IMR-90 (cell line): ENCODE data around the gene AMBRA1. TPM values are rescaled to one million over a fixed set of nuclear protein-coding genes. Genes with fewer than 3 reads are reported as not detected.
"Not testable (repeated sequence)": the region's sequence is repeated elsewhere in the genome, so short reads cannot be mapped to it uniquely, and the experiment has no call there.

Source experiments
- ATAC-seq: fragments of 200-7000 bp; cut with Tn5 transposase; 2 replicates; pipeline ENCODE4 v1.9.1; 2020; ENCODE audit warnings: low read depth, mild to moderate bottlenecking, moderate library complexity
- BruUV-seq: library from RNA; stranded (reverse); fragments of 400-500 nt; replicated peaks from 2 replicates; lab custom pipeline; 2021; lab: Mats Ljungman, UMichigan
- CTCF ChIA-PET: fragments of 300-600 bp; formaldehyde crosslinking; extraction: SDS; loops from one replicate; lab custom pipeline; 2021; ENCODE audit warnings: antibody characterized with exemption; lab: Yijun Ruan, JAX
- POLR2A ChIA-PET: fragments of 300-600 bp; sonication (Branson Sonifier 250); formaldehyde crosslinking; loops from one replicate; lab custom pipeline; 2022; ENCODE audit warnings: antibody characterized with exemption; ENCODE audit not compliant: unreplicated experiment; lab: Charles Lee
- DNase-seq: peaks from one replicate; pipeline ENCODE4 v3.0.0; 2013
- H2AFZ ChIP-seq: replicated peaks from 2 replicates; pipeline ENCODE3; 2013; ENCODE audit warnings: low read length, mild to moderate bottlenecking; ENCODE audit not compliant: poor library complexity
- H2AK5ac ChIP-seq: 2 replicates; pipeline ENCODE4 v1.6.1; 2013; ENCODE audit warnings: low read depth, low read length, inconsistent platforms
- H2AK9ac ChIP-seq: replicated peaks from 2 replicates; pipeline ENCODE3; 2013; ENCODE audit warnings: mild to moderate bottlenecking, low read depth, low read length, moderate library complexity; ENCODE audit not compliant: poor library complexity
- H2BK120ac ChIP-seq: 2 replicates; pipeline ENCODE4 v1.6.1; 2013; ENCODE audit warnings: low read depth, low read length, inconsistent platforms
- H2BK15ac ChIP-seq: 3 replicates; pipeline ENCODE4 v1.6.1; 2013; ENCODE audit warnings: low read depth, low read length, inconsistent platforms
- H2BK20ac ChIP-seq: 2 replicates; pipeline ENCODE4 v1.6.1; 2013; ENCODE audit warnings: low read depth, mild to moderate bottlenecking, inconsistent platforms, low read length, moderate library complexity
- H2BK5ac ChIP-seq: 2 replicates; pipeline ENCODE4 v1.6.1; 2013; ENCODE audit warnings: mild to moderate bottlenecking, low read depth, low read length, inconsistent platforms; ENCODE audit not compliant: poor library complexity, severe bottlenecking
- H3K14ac ChIP-seq: replicated peaks from 2 replicates; pipeline ENCODE4 v1.6.1; 2013; ENCODE audit warnings: low read depth, low read length, inconsistent platforms
- H3K18ac ChIP-seq: 2 replicates; pipeline ENCODE4 v1.6.1; 2013; ENCODE audit warnings: low read depth, low read length, control low read depth
- H3K23ac ChIP-seq: 2 replicates; pipeline ENCODE4 v1.6.1; 2013; ENCODE audit warnings: low read depth, low read length, inconsistent platforms
- H3K27ac ChIP-seq: 2 replicates; pipeline ENCODE4 v1.5.1; 2013; ENCODE audit warnings: mild to moderate bottlenecking, control low read depth, low read length; ENCODE audit not compliant: insufficient read depth
- H3K27me3 ChIP-seq: 2 replicates; pipeline ENCODE4 v1.6.1; 2013; ENCODE audit warnings: low read length; ENCODE audit not compliant: control insufficient read depth, insufficient read depth
- H3K36me3 ChIP-seq: 2 replicates; pipeline ENCODE4 v1.6.1; 2013; ENCODE audit warnings: low read length, mixed read lengths; ENCODE audit not compliant: control insufficient read depth, insufficient read depth
- H3K4ac ChIP-seq: 2 replicates; pipeline ENCODE4 v1.6.1; 2013; ENCODE audit warnings: low read depth, low read length, inconsistent platforms
- H3K4me1 ChIP-seq: 2 replicates; pipeline ENCODE4 v1.6.1; 2013; ENCODE audit warnings: low read length, mixed read lengths; ENCODE audit not compliant: control insufficient read depth, insufficient read depth
- H3K4me2 ChIP-seq: 2 replicates; pipeline ENCODE4 v1.6.1; 2013; ENCODE audit warnings: low read depth, mild to moderate bottlenecking, control low read depth, low read length, moderate library complexity
- H3K4me3 ChIP-seq: 2 replicates; pipeline ENCODE4 v1.5.1; 2013; ENCODE audit warnings: low read depth, mild to moderate bottlenecking, control low read depth, low read length, moderate library complexity; ENCODE audit not compliant: insufficient read depth
- H3K56ac ChIP-seq: 2 replicates; pipeline ENCODE4 v1.6.1; 2013; ENCODE audit warnings: low read length, inconsistent platforms; ENCODE audit not compliant: insufficient read depth; ENCODE audit errors: extremely low read depth
- H3K79me1 ChIP-seq, 2 experiments: 2 replicates each; pipeline ENCODE4 v1.6.1; 2013; ENCODE audit warnings: low read length in 2 of 2, inconsistent platforms in 1 of 2, low read depth in 1 of 2
- H3K9ac ChIP-seq: 2 replicates; pipeline ENCODE4 v1.6.1; 2013; ENCODE audit warnings: low read depth, low read length, control low read depth
- H3K9me1 ChIP-seq: 2 replicates; pipeline ENCODE4 v1.6.1; 2013; ENCODE audit warnings: low read length, inconsistent platforms; ENCODE audit not compliant: insufficient read depth
- H3K9me3 ChIP-seq: 2 replicates; pipeline ENCODE4 v1.6.1; 2013; ENCODE audit warnings: low read length; ENCODE audit not compliant: control insufficient read depth, insufficient read depth
- H4K20me1 ChIP-seq: 2 replicates; pipeline ENCODE4 v1.6.1; 2013; ENCODE audit warnings: low read length, inconsistent platforms; ENCODE audit not compliant: insufficient read depth
- H4K5ac ChIP-seq: 2 replicates; pipeline ENCODE4 v1.6.1; 2013; ENCODE audit warnings: mild to moderate bottlenecking, low read depth, low read length, control low read depth
- H4K8ac ChIP-seq, 2 experiments: 2 replicates each; pipeline ENCODE4 v1.6.1; 2013; ENCODE audit warnings: low read depth in 2 of 2, low read length in 2 of 2, control low read depth in 1 of 2, inconsistent platforms in 1 of 2
- H4K91ac ChIP-seq: 2 replicates; pipeline ENCODE4 v1.6.1; 2013; ENCODE audit warnings: low read depth, low read length, inconsistent platforms; ENCODE audit not compliant: insufficient read depth
- FOS ChIP-seq: fragments of 150-350 bp; IDR thresholded peaks from 2 replicates; pipeline ENCODE4 v1.6.1; 2016; ENCODE audit warnings: low read depth, low read length
- WGBS, 2 experiments: methylation state at CpG; one replicate each; pipeline versions ENCODE4 v1.1.5 to v1.1.7; 2013; ENCODE audit warnings: missing lambda C conversion rate in 2 of 2; ENCODE audit not compliant: insufficient read length in 1 of 2; ENCODE audit errors: extremely low coverage in 2 of 2; 5-methylcytosine and 5-hydroxymethylcytosine counted together
- dilution Hi-C: fragments of 300-500 bp; cut with HindIII; formaldehyde crosslinking; loops from one replicate; pipeline ENCODE4 v1.14.3; 2018; ENCODE audit warnings: low sequenced_read_pairs; ENCODE audit not compliant: unreplicated experiment
- in situ Hi-C: fragments of 300-500 bp; cut with MboI; formaldehyde crosslinking; loops from 3 replicates; pipeline ENCODE4 v1.14.3; 2019; ENCODE audit warnings: low sequenced_read_pairs, inconsistent platforms, mixed read lengths
- intact Hi-C: fragments of 100-400 bp; cut with micrococcal nuclease; formaldehyde crosslinking; loops from 2 replicates; pipeline ENCODE4 v1.10.0; 2022
- polyA plus RNA-seq, 3 experiments: library from polyadenylated mRNA; depleted of rRNA; stranded (reverse); fragments of >200 nt; gene quantifications; 2 replicates each; pipeline ENCODE4 v1.2.3, GENCODE V29; 2012; ENCODE audit warnings: low replicate concordance in 1 of 3
- total RNA-seq: library from RNA; depleted of rRNA; stranded (reverse); fragments of >200 nt; gene quantifications from 2 replicates; pipeline ENCODE4 v1.2.3, GENCODE V29; 2012
- TF ChIP-seq, protein P1 (sequence below): fragments of 150-350 bp; IDR thresholded peaks from 2 replicates; pipeline ENCODE4 v1.6.1; 2016; ENCODE audit warnings: low read depth, mild to moderate bottlenecking, low read length, moderate library complexity, borderline replicate concordance

The AMBRA1 gene
- total and polyA plus RNA-seq, 2 of the 4 experiments (the other 2 are of a cell fraction) = 9.4 to 18.3 TPM

DNA sequence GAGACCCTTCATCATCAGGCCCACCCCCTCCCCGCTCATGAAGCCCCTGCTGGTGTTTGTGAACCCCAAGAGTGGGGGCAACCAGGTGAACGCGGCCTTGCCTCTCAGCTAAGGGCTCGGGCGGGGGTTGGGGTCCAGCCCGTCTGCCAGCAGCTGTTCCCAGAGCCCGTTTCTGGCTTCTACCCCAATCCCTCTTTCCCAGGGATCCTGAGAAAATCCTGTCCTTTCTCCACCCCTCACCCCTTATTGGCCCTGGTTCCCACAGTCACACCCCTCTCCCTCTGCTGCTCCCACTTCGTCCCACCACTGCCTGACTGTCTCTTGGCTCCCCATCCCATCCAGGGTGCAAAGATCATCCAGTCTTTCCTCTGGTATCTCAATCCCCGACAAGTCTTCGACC, 221.7 kb downstream of the AMBRA1 start:
- peaks cover 12% of the 10 kb centered on the region for H4K20me1 ChIP-seq
- no peak overlapping the region for H2AK9ac ChIP-seq

DNA sequence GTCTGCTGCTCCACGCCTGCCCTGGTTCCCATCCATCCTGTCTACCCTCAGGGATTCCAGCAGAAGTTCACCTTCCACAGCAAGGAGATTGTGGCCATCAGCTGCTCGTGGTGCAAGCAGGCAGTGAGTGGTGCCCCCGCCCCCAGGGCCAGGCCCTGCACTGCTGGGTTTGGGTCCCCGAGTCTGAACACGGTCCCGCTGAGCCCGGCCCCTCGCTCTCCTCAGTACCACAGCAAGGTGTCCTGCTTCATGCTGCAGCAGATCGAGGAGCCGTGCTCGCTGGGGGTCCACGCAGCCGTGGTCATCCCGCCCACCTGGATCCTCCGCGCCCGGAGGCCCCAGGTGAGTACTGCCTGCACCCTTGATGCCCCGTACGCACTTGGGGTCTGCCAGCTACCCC, 222.6 kb downstream of the AMBRA1 start:
- H3K18ac ChIP-seq, H3K56ac ChIP-seq, H2AFZ ChIP-seq, H2BK15ac ChIP-seq, H4K91ac ChIP-seq, H3K4me2 ChIP-seq, H2AK9ac ChIP-seq, in situ Hi-C loops, H3K27ac ChIP-seq, H2BK120ac ChIP-seq, DNase-seq, intact Hi-C loops, dilution Hi-C loops, H4K5ac ChIP-seq, H3K27me3 ChIP-seq, H3K9me3 ChIP-seq, CTCF ChIA-PET, H2BK20ac ChIP-seq, H3K4ac ChIP-seq, H4K8ac ChIP-seq, H3K9ac ChIP-seq, ATAC-seq, H3K9me1 ChIP-seq, H3K23ac ChIP-seq, BruUV-seq, H3K14ac ChIP-seq, H2AK5ac ChIP-seq, H3K4me3 ChIP-seq, H2BK5ac ChIP-seq, POLR2A ChIA-PET: not testable (repeated sequence)
- H4K20me1 ChIP-seq = peaks cover 12% of the 10 kb centered on the region
- peaks cover 36% of the 10 kb centered on the region for H3K36me3 ChIP-seq
- 97% methylated on average over 6 of the region's 19 CpGs; no CpG with 5 or more reads in 1 of the 2 experiments for WGBS, 2 experiments
- peaks cover 0 to 32% of the 10 kb centered on the region in 2 experiments; a peak in 3 of 4 replicates for H3K79me1 ChIP-seq
- peaks cover 10% of the 10 kb centered on the region; the same call in 1 of the 2 replicates for H3K4me1 ChIP-seq

More for the DNA sequence above, 221.7 kb downstream of the AMBRA1 start:
- Histone ChIP-seq H3K14ac (no peak overlapping the region), H3K4me1 (peaks cover 9% of the 10 kb centered on the region; the same call in 1 of the 2 replicates), H3K56ac (no peak overlapping the region), H3K4me2 (no peak overlapping the region), H3K4me3 (no peak overlapping the region), H3K9ac (no peak overlapping the region), H3K23ac (no peak overlapping the region), H3K18ac (no peak overlapping the region), H2BK15ac (no peak overlapping the region), H2AFZ (no peak overlapping the region), H3K36me3 (peaks cover 42% of the 10 kb centered on the region), H4K5ac (no peak overlapping the region), H2BK5ac (no peak overlapping the region), H3K79me1 (peaks cover 0 to 30% of the 10 kb centered on the region in 2 experiments; a peak in 3 of 4 replicates), H2AK5ac (no peak overlapping the region), H3K4ac (no peak overlapping the region), H3K27me3 (no peaks in the 10 kb centered on the region), H2BK120ac (no peak overlapping the region), H2BK20ac (no peak overlapping the region), H3K27ac (no peak overlapping the region), H3K9me3 (no peaks in the 10 kb centered on the region), H4K91ac (no peak overlapping the region), H3K9me1 (0 out of 2 replicates have a peak, but pooled peaks cover 4% of the 10 kb centered on the region), H4K8ac (no peak overlapping the region)
- WGBS, 2 experiments = no CpG with 5 or more reads among the region's 10 CpGs
- no peak for TF ChIP-seq FOS
- TF ChIP-seq, protein P1, sequence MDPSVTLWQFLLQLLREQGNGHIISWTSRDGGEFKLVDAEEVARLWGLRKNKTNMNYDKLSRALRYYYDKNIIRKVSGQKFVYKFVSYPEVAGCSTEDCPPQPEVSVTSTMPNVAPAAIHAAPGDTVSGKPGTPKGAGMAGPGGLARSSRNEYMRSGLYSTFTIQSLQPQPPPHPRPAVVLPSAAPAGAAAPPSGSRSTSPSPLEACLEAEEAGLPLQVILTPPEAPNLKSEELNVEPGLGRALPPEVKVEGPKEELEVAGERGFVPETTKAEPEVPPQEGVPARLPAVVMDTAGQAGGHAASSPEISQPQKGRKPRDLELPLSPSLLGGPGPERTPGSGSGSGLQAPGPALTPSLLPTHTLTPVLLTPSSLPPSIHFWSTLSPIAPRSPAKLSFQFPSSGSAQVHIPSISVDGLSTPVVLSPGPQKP = no peak
- intact Hi-C loops (no loop called here), in situ Hi-C loops (no loop called here), dilution Hi-C loops (no loop called here)
- DNase-seq (no peak), ATAC-seq (no peak)
- ChIA-PET CTCF (no interaction called here), POLR2A (no interaction called here)
- no TSS peak for BruUV-seq
